HCT116 (cell line): ENCODE results near the gene COL26A1. TPM values are rescaled to one million over a fixed set of nuclear protein-coding genes. Genes with fewer than 3 reads are reported as not detected.

Experiments
- ATAC-seq: fragments of 200-7000 bp; cut with Tn5 transposase; 2 replicates; pipeline ENCODE4 v1.9.1; 2020; ENCODE audit warnings: mild to moderate bottlenecking, moderate library complexity
- BruUV-seq: library from RNA; stranded (reverse); fragments of 400-500 nt; replicated peaks from 2 replicates; lab custom pipeline; 2021; lab: Mats Ljungman, UMichigan
- CTCF ChIA-PET: fragments of 300-600 bp; sonication (Branson Sonifier 250); formaldehyde crosslinking; loops from one replicate; lab custom pipeline; 2021; ENCODE audit warnings: antibody characterized with exemption; lab: Charles Lee
- POLR2A ChIA-PET: fragments of 300-600, 350-600 bp; sonication (Branson Sonifier 250); formaldehyde crosslinking; loops from one replicate; lab custom pipeline; 2021; ENCODE audit warnings: antibody characterized with exemption; lab: Charles Lee
- RAD21 ChIA-PET, 2 experiments: fragments of 300-600 bp; sonication (Branson Sonifier 250); formaldehyde crosslinking; loops; one replicate each; lab custom pipeline; 2023; ENCODE audit warnings: low total read pairs in 2 of 2; ENCODE audit not compliant: uncharacterized antibody in 2 of 2, unreplicated experiment in 2 of 2, low non-redundant PET in 1 of 2; lab: Charles Lee
- DNase-seq: peaks from one replicate; pipeline ENCODE4 v3.0.0-alpha.2; 2010; ENCODE audit warnings: low read depth, low spot score
- H2AFZ ChIP-seq: fragments of 200-600 bp; shearing (Covaris generic), sonication (generic); 2 replicates; pipeline ENCODE4 v1.6.1; 2017; ENCODE audit warnings: low read depth, mixed run types, mixed read lengths, antibody characterized with exemption, low read length; ENCODE audit not compliant: poor library complexity, severe bottlenecking
- H3K27ac ChIP-seq: 2 replicates; pipeline ENCODE4 v1.5.1; 2012; ENCODE audit warnings: low read depth, low read length
- H3K27me3 ChIP-seq: fragments of 200-600 bp; sonication (generic); 2 replicates; pipeline ENCODE4 v1.6.1; 2016; ENCODE audit warnings: mixed run types, low read length, mixed read lengths; ENCODE audit not compliant: insufficient read depth
- H3K36me3 ChIP-seq, 2 experiments: fragments of 200-500 bp in 1 of 2; fragments of 200-600 bp in 1 of 2; sonication (Bioruptor generic) in 1 of 2; sonication (generic) in 1 of 2; 2 replicates each; pipeline versions ENCODE4 v1.5.1 to v1.6.1; 2014 to 2016; ENCODE audit warnings: low read length in 2 of 2, inconsistent platforms in 1 of 2, mixed read lengths in 1 of 2, mixed run types in 1 of 2; ENCODE audit not compliant: insufficient read depth in 2 of 2, control insufficient read depth in 1 of 2
- H3K4me1 ChIP-seq, 2 experiments: fragments of 200-600 bp in 1 of 2; sonication (generic) in 1 of 2; 2 replicates each; pipeline versions ENCODE4 v1.5.1 to v1.6.1; 2012 to 2017; ENCODE audit warnings: low read length in 2 of 2, inconsistent platforms in 1 of 2, mild to moderate bottlenecking in 1 of 2, mixed read lengths in 1 of 2, mixed run types in 1 of 2, moderate library complexity in 1 of 2; ENCODE audit not compliant: insufficient read depth in 2 of 2, control insufficient read depth in 1 of 2
- H3K4me2 ChIP-seq: fragments of 200-600 bp; sonication (generic); 2 replicates; pipeline ENCODE4 v1.6.1; 2017; ENCODE audit warnings: mixed run types, low read length, mixed read lengths
- H3K4me3 ChIP-seq, 2 experiments: fragments of 200-600 bp in 1 of 2; sonication (generic) in 1 of 2; replicated peaks in 1 of 2; 2 replicates each; pipeline ENCODE4 v1.5.1; 2011 to 2016; ENCODE audit warnings: low read length in 2 of 2, control low read depth in 1 of 2, low read depth in 1 of 2, mild to moderate bottlenecking in 1 of 2, mixed read lengths in 1 of 2, mixed run types in 1 of 2
- H3K79me2 ChIP-seq: fragments of 200-600 bp; sonication (generic); 2 replicates; pipeline ENCODE4 v1.6.1; 2017; ENCODE audit warnings: mild to moderate bottlenecking, mixed run types, low read length, moderate library complexity, mixed read lengths; ENCODE audit not compliant: insufficient read depth
- H3K9ac ChIP-seq: fragments of 200-600 bp; sonication (generic); 2 replicates; pipeline ENCODE4 v1.6.1; 2016; ENCODE audit warnings: low read length, mixed read lengths
- H3K9me2 ChIP-seq: fragments of 200-600 bp; sonication (generic), shearing (Covaris generic); 2 replicates; pipeline ENCODE4 v1.6.1; 2017; ENCODE audit warnings: mixed run types, mild to moderate bottlenecking, moderate library complexity; ENCODE audit not compliant: insufficient read depth
- H3K9me3 ChIP-seq, 2 experiments: fragments of 200-500 bp in 1 of 2; fragments of 200-600 bp in 1 of 2; sonication (Bioruptor generic) in 1 of 2; sonication (generic) in 1 of 2; 2 replicates each; pipeline ENCODE4 v1.6.1; 2014 to 2017; ENCODE audit warnings: low read length in 2 of 2, mixed read lengths in 2 of 2, inconsistent platforms in 1 of 2, low read depth in 1 of 2, mild to moderate bottlenecking in 1 of 2, mixed run types in 1 of 2, moderate library complexity in 1 of 2; ENCODE audit not compliant: control insufficient read depth in 1 of 2, insufficient read depth in 1 of 2
- H4K20me1 ChIP-seq: fragments of 200-600 bp; sonication (generic), shearing (Covaris generic); 2 replicates; pipeline ENCODE4 v1.6.1; 2017; ENCODE audit warnings: mixed run types, mild to moderate bottlenecking, moderate library complexity; ENCODE audit not compliant: insufficient read depth
- REST ChIP-seq: IDR thresholded peaks from 2 replicates; pipeline ENCODE4 v1.6.1; 2012; ENCODE audit warnings: low read depth
- SP1 ChIP-seq: IDR thresholded peaks from 2 replicates; pipeline ENCODE4 v1.6.1; 2012; ENCODE audit warnings: low read depth
- SRF ChIP-seq: IDR thresholded peaks from 2 replicates; pipeline ENCODE4 v1.6.1; 2012; ENCODE audit warnings: low read depth
- TCF7L2 ChIP-seq: IDR thresholded peaks from 2 replicates; pipeline ENCODE4 v1.7.0; 2011; ENCODE audit warnings: borderline replicate concordance, inconsistent platforms; ENCODE audit not compliant: insufficient read depth, insufficient read length; ENCODE audit errors: extremely low read depth
- intact Hi-C: fragments of 100-400 bp; cut with micrococcal nuclease; formaldehyde crosslinking; loops from 2 replicates; pipeline ENCODE4 v1.10.0; 2022
- total RNA-seq: library from RNA; stranded (reverse); gene quantifications from one replicate; pipeline ENCODE4 v1.2.1, GENCODE V29; 2021; ENCODE audit not compliant: unreplicated experiment

Gene COL26A1
- total RNA-seq, 1 experiment from 2014 or later, result 0.27 TPM

- peak; percentile 35 for ATAC-seq
- POLR2A ChIA-PET, result no interaction called here
These were observed 173.6 kb downstream of the COL26A1 start for GRCh38 chr7:101536232-101536631.

GRCh38 chr7:101536668-101537067 is 174.0 kb downstream of the COL26A1 start:
- Histone ChIP-seq H3K4me1 (peaks cover 25 to 35% of the 10 kb centered on the region in 2 experiments), H2AFZ (no peak overlapping the region), H3K4me3 (no peak overlapping the region), H3K9ac (no peak overlapping the region), H3K27ac (peak overlapping the region; percentile 8; the same call in 1 of the 2 replicates), H3K27me3 (no peaks in the 10 kb centered on the region), H3K79me2 (no peaks in the 10 kb centered on the region), H3K4me2 (peak overlapping the region; percentile 35)
- ChIA-PET CTCF (interaction anchor here (1.1 kb wide), 1 partner anchor 734 kb away, joined by 3 read pairs; no protein-coding TSS in a partner anchor), RAD21 (no interaction called here)
- no peak for ATAC-seq
- intact Hi-C loops, result no loop called here
- no TSS peak for BruUV-seq
- TF ChIP-seq REST (no peak), SRF (no peak)
- TF ChIP-seq, all 23 proteins: peak for 0
- Histone ChIP-seq H3K9me3 (no peaks in the 10 kb centered on the region), H4K20me1 (no peaks in the 10 kb centered on the region), H3K36me3 (no peaks in the 10 kb centered on the region), H3K9me2 (no peaks in the 10 kb centered on the region)
- POLR2A ChIA-PET, result no interaction called here
- DNase-seq, result no peak

More at GRCh38 chr7:101536232-101536631, 173.6 kb downstream of the COL26A1 start:
- Histone ChIP-seq H3K9me3 (no peaks in the 10 kb centered on the region), H3K27me3 (no peaks in the 10 kb centered on the region), H3K4me2 (peak overlapping the region; percentile 35), H3K9ac (no peak overlapping the region), H3K79me2 (no peaks in the 10 kb centered on the region), H3K27ac (peak overlapping the region; percentile 8; the same call in 1 of the 2 replicates), H3K4me3 (no peak overlapping the region), H3K36me3 (no peaks in the 10 kb centered on the region), H3K9me2 (no peaks in the 10 kb centered on the region), H4K20me1 (no peaks in the 10 kb centered on the region), H3K4me1 (peaks cover 25 to 35% of the 10 kb centered on the region in 2 experiments), H2AFZ (no peak overlapping the region)
- BruUV-seq, result no TSS peak
- TF ChIP-seq SRF (no peak), TCF7L2 (peak; percentile 36), SP1 (no peak)
- CTCF ChIA-PET, result interaction anchor here (1.1 kb wide), 1 partner anchor 735 kb away, joined by 3 read pairs; no protein-coding TSS in a partner anchor
- RAD21 ChIA-PET, result interaction anchor here in 1 of 2 experiments (0.5 kb wide), 1 partner anchor 24 kb away, joined by 4 read pairs; no protein-coding TSS in a partner anchor
- intact Hi-C loops, result no loop called here
- DNase-seq, result no peak
